ENCODE measurements around the gene DDX41. TPM values are rescaled to one million over a fixed set of nuclear protein-coding genes. Genes with fewer than 3 reads are reported as not detected.
A peak's percentile ranks its signal among the peaks of the same experiment; 100 is the strongest.

The DDX41 gene
- total RNA-seq, 1 donor from 2014 or later, result 174 TPM

DNA sequence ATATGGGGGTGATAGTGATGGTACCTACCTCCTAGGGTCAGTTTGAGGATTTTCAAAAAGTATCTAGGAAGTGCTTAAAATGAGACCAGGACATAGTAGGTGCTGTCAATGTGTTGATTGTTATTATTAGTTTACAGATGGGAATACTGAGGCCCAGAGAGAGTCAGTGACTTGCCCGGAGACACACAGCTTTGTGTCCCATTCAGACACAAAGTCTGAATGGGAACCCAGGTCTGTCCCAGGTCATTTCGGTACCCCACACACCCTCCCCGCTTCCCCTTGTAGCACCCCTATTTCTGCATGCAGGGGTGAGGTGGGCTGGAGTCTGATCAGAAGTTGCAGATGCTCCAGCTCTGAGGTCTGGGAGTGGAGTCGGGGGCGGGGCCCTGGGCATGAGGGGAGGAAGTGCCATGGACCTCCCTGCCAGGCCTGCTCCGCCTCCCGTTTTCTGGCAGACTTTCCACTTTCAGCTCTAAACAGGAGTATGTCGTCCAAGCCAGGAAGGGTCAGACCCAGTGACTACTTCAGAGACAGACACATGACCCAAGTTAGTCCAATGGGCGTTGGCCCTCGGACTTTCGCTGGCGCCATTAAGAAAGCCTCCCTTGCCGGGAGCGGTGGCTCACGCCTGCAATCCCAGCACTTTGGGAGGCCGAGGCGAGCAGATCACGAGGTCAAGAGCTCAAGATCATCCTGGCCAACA, 40.1 kb downstream of the DDX41 start:
- H3K4me3 ChIP-seq (ENCODE audit: low read depth, low read length), result no peak overlapping the region
- DNase-seq (ENCODE audit: low read depth), result no peak
- TF ChIP-seq, protein P1, sequence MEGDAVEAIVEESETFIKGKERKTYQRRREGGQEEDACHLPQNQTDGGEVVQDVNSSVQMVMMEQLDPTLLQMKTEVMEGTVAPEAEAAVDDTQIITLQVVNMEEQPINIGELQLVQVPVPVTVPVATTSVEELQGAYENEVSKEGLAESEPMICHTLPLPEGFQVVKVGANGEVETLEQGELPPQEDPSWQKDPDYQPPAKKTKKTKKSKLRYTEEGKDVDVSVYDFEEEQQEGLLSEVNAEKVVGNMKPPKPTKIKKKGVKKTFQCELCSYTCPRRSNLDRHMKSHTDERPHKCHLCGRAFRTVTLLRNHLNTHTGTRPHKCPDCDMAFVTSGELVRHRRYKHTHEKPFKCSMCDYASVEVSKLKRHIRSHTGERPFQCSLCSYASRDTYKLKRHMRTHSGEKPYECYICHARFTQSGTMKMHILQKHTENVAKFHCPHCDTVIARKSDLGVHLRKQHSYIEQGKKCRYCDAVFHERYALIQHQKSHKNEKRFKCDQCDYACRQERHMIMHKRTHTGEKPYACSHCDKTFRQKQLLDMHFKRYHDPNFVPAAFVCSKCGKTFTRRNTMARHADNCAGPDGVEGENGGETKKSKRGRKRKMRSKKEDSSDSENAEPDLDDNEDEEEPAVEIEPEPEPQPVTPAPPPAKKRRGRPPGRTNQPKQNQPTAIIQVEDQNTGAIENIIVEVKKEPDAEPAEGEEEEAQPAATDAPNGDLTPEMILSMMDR (conservative IDR thresholded peaks at IDR 0.05; ENCODE audit: low read depth, low read length), result no peak

DNA sequence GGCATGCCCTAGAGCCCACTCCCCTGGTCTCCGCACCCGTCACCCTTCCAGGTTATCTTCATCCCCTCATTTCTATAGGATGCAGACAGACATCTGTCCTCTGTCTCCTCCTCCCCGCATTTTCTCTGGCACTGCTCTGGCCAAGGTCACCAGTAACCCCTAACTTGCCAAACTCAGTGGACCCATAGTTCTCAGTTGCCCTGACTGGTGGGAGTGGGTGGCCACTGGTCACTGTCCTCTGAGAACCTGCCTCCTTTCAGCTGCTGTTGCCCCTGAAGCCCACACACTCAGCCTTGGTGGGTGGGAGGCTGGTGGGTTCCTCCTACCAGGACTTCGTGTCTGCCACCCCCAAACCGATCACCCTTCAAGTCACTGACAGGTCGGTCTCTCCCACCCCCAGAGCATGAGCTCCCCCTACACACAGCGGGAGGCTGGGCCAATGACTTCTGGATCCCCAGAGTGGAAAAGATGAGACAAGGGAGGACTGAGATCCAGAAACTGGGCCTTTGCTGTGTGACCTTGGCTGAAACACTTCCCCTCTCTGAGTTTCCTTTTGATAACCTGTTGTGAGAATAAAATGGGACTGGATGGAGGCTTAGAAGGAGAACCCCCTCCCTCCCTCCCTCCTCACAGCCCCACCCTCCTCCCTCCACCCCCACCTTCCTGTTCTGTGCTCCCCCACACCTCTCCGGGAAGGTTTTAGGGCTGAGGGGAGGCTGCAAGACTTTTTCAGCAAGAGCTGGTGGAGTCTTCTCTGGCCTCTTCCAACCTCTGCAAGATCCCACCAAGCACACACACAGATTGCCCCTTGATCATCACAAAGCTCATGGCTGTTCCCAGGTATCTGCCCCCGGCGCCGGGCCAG, 41.0 kb downstream of the DDX41 start:
- no peak for DNase-seq (ENCODE audit: low read depth)
- TF ChIP-seq, protein P1 (conservative IDR thresholded peaks at IDR 0.05; ENCODE audit: low read depth, low read length), result no peak
- H3K4me3 ChIP-seq (ENCODE audit: low read depth, low read length), result no peak overlapping the region

DNA sequence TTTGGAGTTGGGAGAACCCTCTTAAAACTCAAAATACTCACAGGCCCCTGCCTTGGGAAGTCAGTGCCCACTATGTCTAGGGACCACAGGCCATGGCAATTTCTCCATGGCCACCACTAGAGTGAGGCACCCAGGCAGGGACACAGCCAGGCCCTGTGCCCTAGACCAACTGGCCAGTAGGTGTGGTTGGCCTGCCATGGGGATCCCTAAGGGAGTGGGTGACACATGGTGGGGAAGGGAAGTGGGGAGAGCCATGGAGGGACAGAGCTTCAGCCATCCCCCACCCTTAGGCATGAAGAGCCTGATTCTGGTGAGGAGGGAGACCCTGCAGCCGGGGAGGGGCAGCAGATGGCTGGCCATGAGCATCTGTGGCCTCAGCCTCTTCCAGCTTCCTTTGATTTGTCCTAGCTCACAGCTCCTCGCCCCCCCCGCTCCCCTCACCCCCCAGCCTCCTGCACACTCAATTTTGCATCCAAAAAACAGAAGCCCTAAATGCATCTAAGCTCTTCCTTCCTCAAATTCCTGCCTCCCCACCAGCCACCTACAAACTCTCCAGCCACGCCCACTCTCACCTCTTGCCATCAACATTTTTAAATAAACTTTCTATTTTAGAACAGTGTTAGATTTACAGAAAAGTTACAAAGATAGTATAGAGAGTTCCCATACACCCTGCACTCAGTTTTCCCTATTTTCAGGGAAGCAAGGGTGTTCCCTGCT, 41.8 kb downstream of the DDX41 start:
- no peak overlapping the region for H3K4me3 ChIP-seq (ENCODE audit: low read depth, low read length)
- TF ChIP-seq, protein P1 (conservative IDR thresholded peaks at IDR 0.05; ENCODE audit: low read depth, low read length), result no peak
- no peak for DNase-seq (ENCODE audit: low read depth)

DNA sequence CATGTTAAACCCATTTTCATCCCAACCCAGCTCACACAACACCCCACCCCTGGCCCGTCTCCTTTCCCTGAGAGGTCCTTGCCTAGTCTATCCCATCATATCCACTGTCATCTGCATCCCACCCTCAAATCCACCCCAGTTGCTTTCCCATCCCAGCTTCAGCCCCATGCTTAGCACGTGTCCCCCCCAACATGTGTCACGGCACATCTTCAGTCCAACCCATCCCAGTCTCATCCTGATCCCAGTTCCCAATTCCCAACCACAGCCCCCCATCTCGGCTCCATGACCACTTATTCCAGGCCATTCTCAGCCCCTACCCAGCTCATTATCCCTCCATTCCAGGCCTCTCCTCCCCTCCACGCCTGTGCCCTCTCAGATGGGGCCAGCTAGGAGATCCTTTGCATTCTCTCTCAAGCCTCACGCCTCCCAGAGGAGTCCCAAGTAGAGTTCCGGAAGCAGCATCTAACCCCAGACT, 42.7 kb downstream of the DDX41 start:
- no peak overlapping the region for H3K4me3 ChIP-seq (ENCODE audit: low read depth, low read length)
- no peak for DNase-seq (ENCODE audit: low read depth)
- TF ChIP-seq, protein P1 (conservative IDR thresholded peaks at IDR 0.05; ENCODE audit: low read depth, low read length), result no peak

DNA sequence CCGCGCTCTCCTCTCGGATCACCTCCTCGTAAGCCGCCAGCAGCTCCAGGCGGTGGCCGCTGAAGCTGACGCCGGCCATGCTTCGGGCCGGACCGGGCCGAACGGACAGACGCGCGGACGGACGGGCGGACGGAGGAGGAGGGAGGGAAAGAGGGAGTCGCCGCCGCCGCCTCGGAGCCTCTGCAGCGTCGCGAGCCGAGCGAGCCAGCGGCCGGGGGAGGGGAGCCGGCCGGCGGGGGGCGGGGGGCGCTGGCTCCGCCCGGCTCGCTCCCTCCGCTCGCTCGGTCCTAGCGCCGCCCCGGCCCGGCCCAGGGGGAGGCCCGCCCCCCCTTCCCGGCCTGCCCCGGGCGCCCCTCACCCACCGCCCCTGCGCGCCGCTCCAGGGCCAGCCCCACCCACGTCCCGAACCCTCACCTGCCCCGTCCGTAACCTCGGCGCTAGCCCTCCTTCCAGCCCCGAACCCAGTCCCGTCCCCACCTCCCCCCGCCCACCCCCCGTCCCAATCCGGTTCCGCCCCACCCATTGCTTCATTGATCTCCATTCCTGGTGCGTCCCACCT, 43.2 kb downstream of the DDX41 start, which contains the start of gene DBN1:
Gene DBN1 (minus strand): TSS at position 192 of the 559 bp plus-strand sequence. CDS start 113 bp downstream, at position 79.
- H3K4me3 ChIP-seq (ENCODE audit: low read depth, low read length), result peak within 1 kb of the TSS; percentile 78
- DNase-seq (ENCODE audit: low read depth), result no peak
- TF ChIP-seq, protein P1 (conservative IDR thresholded peaks at IDR 0.05; ENCODE audit: low read depth, low read length), result no peak
